Measurements from ENCODE around the gene PLEKHM3. TPM values are rescaled to one million over a fixed set of nuclear protein-coding genes. Genes with fewer than 3 reads are reported as not detected.

The PLEKHM3 gene
- total and polyA plus RNA-seq, 2 donors (not counting 1 experiment from before 2014, with no cell fraction given) = 5.3 to 20.1 TPM

- no peak overlapping the region for H3K27ac ChIP-seq (ENCODE audit: insufficient read depth, low read length)
- no peaks in the 10 kb centered on the region for H3K79me2 ChIP-seq (ENCODE audit: control insufficient read depth, insufficient read depth, low read length)
- no peak overlapping the region for H3K9ac ChIP-seq (ENCODE audit: insufficient read depth, low read length)
- H3K27me3 ChIP-seq (ENCODE audit: control insufficient read depth, insufficient read depth, low read length) = no peaks in the 10 kb centered on the region
- no peaks in the 10 kb centered on the region for H3K4me1 ChIP-seq (ENCODE audit: control insufficient read depth, extremely low read depth, insufficient read depth, low read length)
- DNase-seq (ENCODE audit: low read depth in 2 of 2) = no peak
- H4K20me1 ChIP-seq (ENCODE audit: control insufficient read depth, extremely low read depth, insufficient read depth, low read length) = no peaks in the 10 kb centered on the region
- no peak overlapping the region for H3K4me3 ChIP-seq (replicated peaks in 1 of 4; ENCODE audit: control extremely low read depth in 1 of 4, insufficient read depth in 1 of 4, low read depth in 3 of 4, low read length in 4 of 4)
- TF ChIP-seq, protein P1, sequence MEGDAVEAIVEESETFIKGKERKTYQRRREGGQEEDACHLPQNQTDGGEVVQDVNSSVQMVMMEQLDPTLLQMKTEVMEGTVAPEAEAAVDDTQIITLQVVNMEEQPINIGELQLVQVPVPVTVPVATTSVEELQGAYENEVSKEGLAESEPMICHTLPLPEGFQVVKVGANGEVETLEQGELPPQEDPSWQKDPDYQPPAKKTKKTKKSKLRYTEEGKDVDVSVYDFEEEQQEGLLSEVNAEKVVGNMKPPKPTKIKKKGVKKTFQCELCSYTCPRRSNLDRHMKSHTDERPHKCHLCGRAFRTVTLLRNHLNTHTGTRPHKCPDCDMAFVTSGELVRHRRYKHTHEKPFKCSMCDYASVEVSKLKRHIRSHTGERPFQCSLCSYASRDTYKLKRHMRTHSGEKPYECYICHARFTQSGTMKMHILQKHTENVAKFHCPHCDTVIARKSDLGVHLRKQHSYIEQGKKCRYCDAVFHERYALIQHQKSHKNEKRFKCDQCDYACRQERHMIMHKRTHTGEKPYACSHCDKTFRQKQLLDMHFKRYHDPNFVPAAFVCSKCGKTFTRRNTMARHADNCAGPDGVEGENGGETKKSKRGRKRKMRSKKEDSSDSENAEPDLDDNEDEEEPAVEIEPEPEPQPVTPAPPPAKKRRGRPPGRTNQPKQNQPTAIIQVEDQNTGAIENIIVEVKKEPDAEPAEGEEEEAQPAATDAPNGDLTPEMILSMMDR (conservative IDR thresholded peaks at IDR 0.05 in 1 of 2, IDR thresholded peaks at IDR 0.05 in 1 of 2; ENCODE audit: low read depth in 1 of 2, low read length in 2 of 2) = no peak
- TF ChIP-seq EZH2 (IDR thresholded peaks at IDR 0.05; ENCODE audit: low read length, missing control alignments) = no peak
- no peaks in the 10 kb centered on the region for H3K36me3 ChIP-seq (ENCODE audit: control insufficient read depth, insufficient read depth, low read length)
- H3K9me3 ChIP-seq (ENCODE audit: control insufficient read depth, insufficient read depth, low read depth, low read length) = no peaks in the 10 kb centered on the region
- no peak overlapping the region for H2AFZ ChIP-seq (ENCODE audit: low read length)
- H3K4me2 ChIP-seq (ENCODE audit: extremely low read depth, insufficient read depth, low read length) = no peak overlapping the region
Measured at GRCh38 chr2:207897541-207898353, 127.6 kb downstream of the PLEKHM3 start.

GRCh38 chr2:207896525-207897285, 128.6 kb downstream of the PLEKHM3 start:
- no peak overlapping the region for H2AFZ ChIP-seq (ENCODE audit: low read length)
- H3K4me1 ChIP-seq (ENCODE audit: control insufficient read depth, extremely low read depth, insufficient read depth, low read length) = no peaks in the 10 kb centered on the region
- no peaks in the 10 kb centered on the region for H3K79me2 ChIP-seq (ENCODE audit: control insufficient read depth, insufficient read depth, low read length)
- H3K4me2 ChIP-seq (ENCODE audit: extremely low read depth, insufficient read depth, low read length) = no peak overlapping the region
- no peak overlapping the region for H3K4me3 ChIP-seq (replicated peaks in 1 of 4; ENCODE audit: control extremely low read depth in 1 of 4, insufficient read depth in 1 of 4, low read depth in 3 of 4, low read length in 4 of 4)
- no peaks in the 10 kb centered on the region for H3K27me3 ChIP-seq (ENCODE audit: control insufficient read depth, insufficient read depth, low read length)
- no peak for TF ChIP-seq EZH2 (IDR thresholded peaks at IDR 0.05; ENCODE audit: low read length, missing control alignments)
- TF ChIP-seq, protein P1 (conservative IDR thresholded peaks at IDR 0.05 in 1 of 2, IDR thresholded peaks at IDR 0.05 in 1 of 2; ENCODE audit: low read depth in 1 of 2, low read length in 2 of 2) = peak in 1 of 2 donors; percentile 13
- no peak for DNase-seq (ENCODE audit: low read depth in 2 of 2)
- H3K36me3 ChIP-seq (ENCODE audit: control insufficient read depth, insufficient read depth, low read length) = no peaks in the 10 kb centered on the region
- no peak overlapping the region for H3K27ac ChIP-seq (ENCODE audit: insufficient read depth, low read length)
- H3K9me3 ChIP-seq (ENCODE audit: control insufficient read depth, insufficient read depth, low read depth, low read length) = no peaks in the 10 kb centered on the region
- no peak overlapping the region for H3K9ac ChIP-seq (ENCODE audit: insufficient read depth, low read length)
- H4K20me1 ChIP-seq (ENCODE audit: control insufficient read depth, extremely low read depth, insufficient read depth, low read length) = no peaks in the 10 kb centered on the region

DNA sequence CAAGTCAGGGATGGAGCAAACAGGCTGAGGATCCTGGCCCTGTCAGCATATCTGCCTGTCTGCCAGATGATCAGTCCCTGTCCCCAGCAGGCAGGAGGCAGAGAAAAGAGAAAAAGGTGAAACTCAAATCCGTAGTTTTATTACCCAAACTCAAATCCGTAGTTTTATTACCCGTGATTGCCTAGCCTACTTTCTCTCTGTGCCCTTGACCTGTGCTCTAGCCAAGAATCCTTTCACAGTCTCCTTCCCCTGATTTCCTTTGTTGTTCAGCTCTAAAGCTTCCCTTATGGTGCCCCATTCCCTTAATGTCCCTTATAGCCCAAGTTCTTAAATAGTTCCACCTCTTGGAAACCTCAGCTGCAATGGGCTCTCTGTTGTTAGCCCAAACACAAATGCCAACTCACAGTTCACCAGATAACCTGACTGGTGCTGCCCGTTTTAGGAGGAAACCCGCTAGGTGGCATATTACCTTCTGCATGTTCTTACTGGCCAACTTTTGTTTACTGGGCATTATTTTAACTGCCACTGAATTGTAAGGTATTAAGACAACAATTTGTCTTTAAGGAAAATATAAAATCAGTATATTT, 130.0 kb downstream of the PLEKHM3 start:
- TF ChIP-seq, protein P1 (conservative IDR thresholded peaks at IDR 0.05 in 1 of 2, IDR thresholded peaks at IDR 0.05 in 1 of 2; ENCODE audit: low read depth in 1 of 2, low read length in 2 of 2) = no peak
- no peak for TF ChIP-seq EZH2 (IDR thresholded peaks at IDR 0.05; ENCODE audit: low read length, missing control alignments)
- Histone ChIP-seq H3K79me2 (ENCODE audit: control insufficient read depth, insufficient read depth, low read length) (no peaks in the 10 kb centered on the region), H3K27ac (ENCODE audit: insufficient read depth, low read length) (no peak overlapping the region)

More for the DNA sequence above, 130.0 kb downstream of the PLEKHM3 start:
- Histone ChIP-seq H3K4me3 (replicated peaks in 1 of 4; ENCODE audit: control extremely low read depth in 1 of 4, insufficient read depth in 1 of 4, low read depth in 3 of 4, low read length in 4 of 4) (no peak overlapping the region), H3K27me3 (ENCODE audit: control insufficient read depth, insufficient read depth, low read length) (no peaks in the 10 kb centered on the region), H3K9me3 (ENCODE audit: control insufficient read depth, insufficient read depth, low read depth, low read length) (no peaks in the 10 kb centered on the region), H4K20me1 (ENCODE audit: control insufficient read depth, extremely low read depth, insufficient read depth, low read length) (no peaks in the 10 kb centered on the region), H3K4me1 (ENCODE audit: control insufficient read depth, extremely low read depth, insufficient read depth, low read length) (no peaks in the 10 kb centered on the region), H3K4me2 (ENCODE audit: extremely low read depth, insufficient read depth, low read length) (no peak overlapping the region), H3K36me3 (ENCODE audit: control insufficient read depth, insufficient read depth, low read length) (no peaks in the 10 kb centered on the region), H2AFZ (ENCODE audit: low read length) (no peak overlapping the region), H3K9ac (ENCODE audit: insufficient read depth, low read length) (no peak overlapping the region)
- no peak for DNase-seq (ENCODE audit: low read depth in 2 of 2)

All from fibroblast of lung (primary cell).